Endothelial cell of umbilical vein (primary cell): ENCODE data around the gene OR51V1.

ENCODE experiments used
- CTCF ChIP-seq, 2 donors: IDR thresholded peaks; 1 replicate in 1 of 2; 2 replicates in 1 of 2; pipeline ENCODE4 v1.5.1; 2011; ENCODE audit warnings: low read length in 2 of 2, mild to moderate bottlenecking in 2 of 2, moderate library complexity in 2 of 2, control low read depth in 1 of 2, inconsistent platforms in 1 of 2, low read depth in 1 of 2; ENCODE audit not compliant: insufficient read depth in 1 of 2; ENCODE audit errors: extremely low read depth in 1 of 2
- EZH2 ChIP-seq: IDR thresholded peaks from 2 replicates; pipeline ENCODE4 v1.6.1; 2012; ENCODE audit warnings: borderline replicate concordance, low read depth, mild to moderate bottlenecking, moderate library complexity, low read length, inconsistent platforms; ENCODE audit not compliant: severe bottlenecking
- GATA2 ChIP-seq: IDR thresholded peaks from 2 replicates; pipeline ENCODE4 v1.7.0; 2011; ENCODE audit warnings: low read depth, mild to moderate bottlenecking, moderate library complexity, mixed read lengths, low read length; ENCODE audit not compliant: insufficient read length, insufficient read depth
- JUN ChIP-seq: IDR thresholded peaks from 2 replicates; pipeline ENCODE4 v1.6.1; 2011; ENCODE audit warnings: borderline replicate concordance, low read depth; ENCODE audit not compliant: insufficient read length, insufficient read depth
- MAX ChIP-seq: IDR thresholded peaks from 2 replicates; pipeline ENCODE4 v1.6.1; 2011; ENCODE audit not compliant: insufficient read depth, insufficient read length
- MYC ChIP-seq: IDR thresholded peaks from one replicate; pipeline ENCODE4 v1.6.1; 2011; ENCODE audit warnings: mild to moderate bottlenecking, low read depth, low read length
- POLR2A ChIP-seq: IDR thresholded peaks from 2 replicates; pipeline ENCODE4 v1.6.1; 2012; ENCODE audit warnings: low read depth, mild to moderate bottlenecking, control low read depth, low read length
- POLR2AphosphoS5 ChIP-seq: IDR thresholded peaks from 2 replicates; pipeline ENCODE4 v1.6.1; 2012; ENCODE audit warnings: low read depth, mild to moderate bottlenecking, control low read depth, low read length, moderate library complexity; ENCODE audit not compliant: insufficient read depth

- no peak for TF ChIP-seq CTCF (IDR thresholded peaks at IDR 0.05; ENCODE audit: extremely low read depth in 1 of 2, insufficient read depth in 1 of 2, low read depth in 1 of 2, low read length in 2 of 2)
- TF ChIP-seq POLR2AphosphoS5: no peak
- TF ChIP-seq POLR2A: no peak
- TF ChIP-seq MAX: no peak
- TF ChIP-seq EZH2: no peak
- no peak for TF ChIP-seq JUN
- no peak for TF ChIP-seq MYC
- no peak for TF ChIP-seq GATA2
These were observed 30.6 kb upstream of the OR51V1 start for GRCh38 chr11:5231111-5231510.
